Karpas-422 (cell line): ENCODE data around the gene AHDC1. TPM values are rescaled to one million over a fixed set of nuclear protein-coding genes. Genes with fewer than 3 reads are reported as not detected.
A peak's percentile ranks its signal among the peaks of the same experiment; 100 is the strongest.

ENCODE experiments used
- DNase-seq: peaks from one replicate; pipeline ENCODE4 v3.0.0-alpha.2; 2015
- H2AFZ ChIP-seq: fragments of 200-600 bp; sonication (generic); 2 replicates; pipeline ENCODE4 v1.6.1; 2014; ENCODE audit warnings: antibody characterized with exemption, low read length, mixed read lengths
- H3K27ac ChIP-seq: fragments of 200-600 bp; sonication (generic); 2 replicates; pipeline ENCODE4 v1.5.1; 2014; ENCODE audit warnings: mild to moderate bottlenecking, low read length, moderate library complexity
- H3K27me3 ChIP-seq: fragments of 200-600 bp; sonication (generic); 2 replicates; pipeline ENCODE4 v1.6.1; 2014; ENCODE audit warnings: low read length, mixed read lengths
- H3K36me3 ChIP-seq: fragments of 200-600 bp; sonication (generic); 2 replicates; pipeline ENCODE4 v1.6.1; 2014; ENCODE audit warnings: low read length, mixed read lengths; ENCODE audit not compliant: insufficient read depth
- H3K4me1 ChIP-seq: fragments of 200-600 bp; sonication (generic); 2 replicates; pipeline ENCODE4 v1.6.1; 2014; ENCODE audit warnings: mild to moderate bottlenecking, low read length, mixed read lengths
- H3K4me2 ChIP-seq: fragments of 200-600 bp; sonication (generic); 2 replicates; pipeline ENCODE4 v1.6.1; 2014; ENCODE audit warnings: low read length, low read depth, mild to moderate bottlenecking; ENCODE audit not compliant: poor library complexity, severe bottlenecking
- H3K4me3 ChIP-seq: fragments of 200-600 bp; sonication (generic); 2 replicates; pipeline ENCODE4 v1.5.1; 2014; ENCODE audit warnings: mild to moderate bottlenecking, antibody characterized with exemption, low read length, mixed read lengths
- H3K79me2 ChIP-seq: fragments of 200-600 bp; sonication (generic); 2 replicates; pipeline ENCODE4 v1.6.1; 2014; ENCODE audit warnings: mild to moderate bottlenecking, low read length, mixed read lengths
- H3K9ac ChIP-seq: fragments of 200-600 bp; sonication (generic); 2 replicates; pipeline ENCODE4 v1.6.0; 2014; ENCODE audit warnings: low read length
- H3K9me2 ChIP-seq: fragments of 200-600 bp; sonication (generic), shearing (Covaris generic); replicated peaks from 2 replicates; pipeline ENCODE4 v1.6.0; 2014; ENCODE audit warnings: mild to moderate bottlenecking, low read length, moderate library complexity; ENCODE audit not compliant: insufficient read depth
- H3K9me3 ChIP-seq: fragments of 300-700, 200-600 bp; sonication (generic); 2 replicates; pipeline ENCODE4 v1.6.1; 2014; ENCODE audit warnings: low read length, mixed read lengths
- H4K20me1 ChIP-seq: fragments of 200-600 bp; sonication (generic); 2 replicates; pipeline ENCODE4 v1.6.1; 2014; ENCODE audit warnings: mild to moderate bottlenecking, antibody characterized with exemption, low read length, low read depth; ENCODE audit not compliant: insufficient read depth
- total RNA-seq: library from RNA; depleted of rRNA; stranded (reverse); fragments of >200 nt; shearing (Covaris generic); gene quantifications from 2 replicates; pipeline ENCODE4 v1.2.3, GENCODE V29; 2014; ENCODE audit warnings: low replicate concordance

AHDC1 gene
- total RNA-seq, 1 experiment from 2014 or later, result 2.2 TPM

DNA sequence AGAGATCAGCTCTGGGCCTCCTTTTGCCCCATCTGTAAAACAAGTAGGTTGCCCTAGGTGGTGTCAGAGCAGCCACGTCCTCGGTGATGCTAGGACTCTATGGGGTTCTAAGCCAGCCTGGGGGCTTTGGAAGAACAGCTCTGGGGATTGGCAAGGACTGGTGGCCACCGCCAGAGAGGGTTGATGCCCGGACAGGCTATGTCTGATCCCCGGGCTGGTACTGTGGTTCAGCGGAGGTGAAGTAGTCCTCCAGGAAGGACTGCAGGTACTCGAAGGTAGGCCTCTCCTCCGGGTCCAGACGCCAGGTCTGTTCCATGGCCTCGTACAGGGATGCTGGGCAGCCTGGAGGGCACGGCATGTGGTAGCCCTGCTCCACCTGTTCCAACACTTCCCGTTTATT is 8.8 kb upstream of the AHDC1 start:
- Histone ChIP-seq H3K79me2 (no peaks in the 10 kb centered on the region), H3K27ac (no peak overlapping the region), H3K9me3 (no peaks in the 10 kb centered on the region), H3K4me1 (peaks cover 35% of the 10 kb centered on the region), H3K9me2 (no peaks in the 10 kb centered on the region), H3K4me2 (no peak overlapping the region), H3K27me3 (no peaks in the 10 kb centered on the region), H3K9ac (no peak overlapping the region), H4K20me1 (no peaks in the 10 kb centered on the region), H3K4me3 (no peak overlapping the region), H3K36me3 (no peaks in the 10 kb centered on the region), H2AFZ (no peak overlapping the region)
- DNase-seq, result no peak

- H4K20me1 ChIP-seq, result no peaks in the 10 kb centered on the region
- H3K4me3 ChIP-seq, result no peak overlapping the region
- H3K36me3 ChIP-seq, result no peaks in the 10 kb centered on the region
Observed at GRCh38 chr1:27611450-27611849, 7.5 kb upstream of the AHDC1 start.

GRCh38 chr1:27609618-27610240 is 5.8 kb upstream of the AHDC1 start:
- no peaks in the 10 kb centered on the region for H4K20me1 ChIP-seq
- no peaks in the 10 kb centered on the region for H3K79me2 ChIP-seq
- peak overlapping the region; percentile 89 for H3K27ac ChIP-seq
- H3K9me3 ChIP-seq, result no peaks in the 10 kb centered on the region
- H3K27me3 ChIP-seq, result no peaks in the 10 kb centered on the region
- H3K4me2 ChIP-seq, result peak overlapping the region; percentile 71
- no peaks in the 10 kb centered on the region for H3K36me3 ChIP-seq
- peak overlapping the region; percentile 29 for H2AFZ ChIP-seq
- H3K9ac ChIP-seq, result peak overlapping the region; percentile 62
- peak overlapping the region; percentile 56 for H3K4me3 ChIP-seq
- peaks cover 38% of the 10 kb centered on the region for H3K4me1 ChIP-seq
- peak; percentile 92 for DNase-seq
- H3K9me2 ChIP-seq, result no peaks in the 10 kb centered on the region

More at GRCh38 chr1:27611450-27611849, 7.5 kb upstream of the AHDC1 start:
- no peak overlapping the region for H3K9ac ChIP-seq
- DNase-seq, result no peak
- H2AFZ ChIP-seq, result no peak overlapping the region
- no peaks in the 10 kb centered on the region for H3K9me2 ChIP-seq
- H3K27me3 ChIP-seq, result no peaks in the 10 kb centered on the region
- H3K27ac ChIP-seq, result no peak overlapping the region
- peaks cover 35% of the 10 kb centered on the region for H3K4me1 ChIP-seq
- no peaks in the 10 kb centered on the region for H3K79me2 ChIP-seq
- H3K9me3 ChIP-seq, result no peaks in the 10 kb centered on the region
- H3K4me2 ChIP-seq, result no peak overlapping the region

- peak overlapping the region; percentile 71 for H3K4me2 ChIP-seq
- H3K27me3 ChIP-seq, result no peaks in the 10 kb centered on the region
- peak overlapping the region; percentile 29 for H2AFZ ChIP-seq
- peaks cover 38% of the 10 kb centered on the region for H3K4me1 ChIP-seq
- no peaks in the 10 kb centered on the region for H3K36me3 ChIP-seq
- H3K79me2 ChIP-seq, result no peaks in the 10 kb centered on the region
- no peaks in the 10 kb centered on the region for H3K9me2 ChIP-seq
- DNase-seq, result peak; percentile 63
- H3K9me3 ChIP-seq, result no peaks in the 10 kb centered on the region
- peak overlapping the region; percentile 89 for H3K27ac ChIP-seq
- H3K9ac ChIP-seq, result peak overlapping the region; percentile 62
- peak overlapping the region; percentile 56; the same call in 1 of the 2 replicates for H3K4me3 ChIP-seq
- H4K20me1 ChIP-seq, result no peaks in the 10 kb centered on the region
Observed at GRCh38 chr1:27609210-27609555, 5.2 kb upstream of the AHDC1 start.

DNA sequence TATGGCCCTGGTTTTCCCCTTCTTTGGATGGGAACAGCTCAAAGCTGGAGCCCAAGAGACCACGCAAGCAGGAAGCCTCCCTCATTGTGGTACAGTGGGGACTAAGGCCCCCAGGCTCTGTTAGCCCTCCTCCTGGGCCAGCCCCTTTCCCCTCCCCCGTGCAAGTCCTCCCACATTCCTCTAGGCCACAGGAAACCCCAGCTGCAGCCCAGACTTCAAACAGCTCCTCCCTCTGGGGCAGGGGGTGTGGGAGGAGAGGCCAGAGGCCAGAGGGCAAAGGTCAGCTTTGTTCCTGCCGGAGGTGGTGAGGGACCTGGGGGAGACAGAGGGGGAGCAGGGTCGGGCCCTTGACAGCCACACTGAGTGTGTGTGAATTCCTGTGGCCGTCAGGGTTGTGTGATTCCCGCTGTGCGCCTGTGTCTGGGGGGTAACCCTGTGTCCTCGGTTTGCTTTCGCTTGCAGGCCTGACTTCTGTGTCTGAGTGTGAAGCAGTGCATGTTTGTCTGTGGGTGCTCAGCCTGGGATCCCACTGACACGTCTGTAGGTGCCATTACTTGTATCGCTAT is 3.4 kb upstream of the AHDC1 start:
- H3K9me3 ChIP-seq, result no peaks in the 10 kb centered on the region
- peaks cover 43% of the 10 kb centered on the region for H3K4me1 ChIP-seq
- H3K4me2 ChIP-seq, result no peak overlapping the region
- H3K27ac ChIP-seq, result no peak overlapping the region
- no peaks in the 10 kb centered on the region for H3K9me2 ChIP-seq
- no peak overlapping the region for H2AFZ ChIP-seq
- no peaks in the 10 kb centered on the region for H3K27me3 ChIP-seq
- H3K9ac ChIP-seq, result no peak overlapping the region
- no peaks in the 10 kb centered on the region for H3K79me2 ChIP-seq
- no peaks in the 10 kb centered on the region for H3K36me3 ChIP-seq
- peaks cover 5% of the 10 kb centered on the region; the same call in 1 of the 2 replicates for H4K20me1 ChIP-seq
- H3K4me3 ChIP-seq, result no peak overlapping the region
- no peak for DNase-seq

DNA sequence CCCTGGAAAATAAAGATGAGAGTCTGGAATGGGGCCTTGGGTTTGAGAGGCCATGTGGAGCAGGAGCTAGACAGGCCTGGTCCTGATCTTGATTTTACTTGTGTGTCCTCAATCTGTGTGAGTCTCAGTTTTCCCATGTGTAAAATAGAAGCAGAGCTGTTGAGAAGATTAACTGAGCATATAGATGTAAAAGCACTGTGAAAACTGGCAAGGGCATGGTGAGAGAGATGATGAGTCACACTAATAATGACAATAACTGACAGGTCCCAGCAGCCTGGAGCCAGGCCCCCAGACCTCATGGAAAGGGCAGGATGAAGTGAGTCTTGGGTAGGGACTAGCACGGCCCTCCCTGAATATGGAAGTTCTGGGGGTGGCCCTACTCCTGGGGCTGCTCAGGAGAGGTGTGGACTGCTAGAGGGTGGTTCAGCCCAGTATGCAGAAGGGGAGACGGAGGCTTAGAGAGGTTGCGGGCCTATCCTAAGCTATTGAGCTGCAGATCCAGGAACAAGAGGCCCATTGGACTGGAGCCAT is 2.8 kb upstream of the AHDC1 start:
- Histone ChIP-seq H2AFZ (no peak overlapping the region), H3K4me1 (peaks cover 49% of the 10 kb centered on the region), H3K4me3 (no peak overlapping the region), H3K36me3 (no peaks in the 10 kb centered on the region), H3K9me2 (no peaks in the 10 kb centered on the region), H3K79me2 (no peaks in the 10 kb centered on the region), H3K27me3 (no peaks in the 10 kb centered on the region), H3K9me3 (no peaks in the 10 kb centered on the region), H3K27ac (no peak overlapping the region), H4K20me1 (peaks cover 10% of the 10 kb centered on the region; the same call in 1 of the 2 replicates), H3K9ac (no peak overlapping the region), H3K4me2 (no peak overlapping the region)
- DNase-seq, result no peak

- Histone ChIP-seq H3K4me2 (no peak overlapping the region), H3K27me3 (no peaks in the 10 kb centered on the region), H3K9me3 (no peaks in the 10 kb centered on the region), H3K4me3 (no peak overlapping the region), H3K9me2 (no peaks in the 10 kb centered on the region), H3K79me2 (no peaks in the 10 kb centered on the region), H2AFZ (no peak overlapping the region), H3K9ac (no peak overlapping the region), H4K20me1 (peaks cover 16% of the 10 kb centered on the region), H3K27ac (no peak overlapping the region), H3K36me3 (no peaks in the 10 kb centered on the region), H3K4me1 (peaks cover 50% of the 10 kb centered on the region)
- peak; percentile 86 for DNase-seq
Observed at GRCh38 chr1:27605796-27606707, 2.1 kb upstream of the AHDC1 start.

DNA sequence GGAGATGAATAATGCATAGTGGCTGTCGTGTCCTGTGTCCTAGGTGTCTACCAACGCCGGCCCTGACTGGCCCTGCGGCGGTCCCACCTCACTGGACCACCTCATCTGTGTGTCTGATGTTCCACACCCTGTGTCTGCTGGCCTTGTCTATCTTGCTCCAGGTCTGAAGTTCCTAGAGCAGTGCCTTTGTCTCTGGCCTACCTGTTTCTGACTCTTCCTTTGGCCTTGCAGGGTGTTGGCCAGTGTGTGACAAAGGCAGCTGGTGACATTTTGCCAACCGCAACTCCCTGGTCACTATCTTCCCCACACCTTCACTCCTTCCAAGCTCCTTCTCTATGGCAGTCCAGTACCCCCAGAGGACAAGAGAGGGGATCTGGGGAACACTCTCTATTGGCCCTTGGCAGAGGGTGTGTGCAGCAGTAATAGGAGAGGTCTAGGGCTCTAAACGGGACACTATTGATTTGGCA is 1.4 kb upstream of the AHDC1 start:
- Histone ChIP-seq H3K4me2 (no peak overlapping the region), H3K4me1 (peaks cover 50% of the 10 kb centered on the region), H2AFZ (no peak overlapping the region), H3K79me2 (no peaks in the 10 kb centered on the region), H3K9me3 (no peaks in the 10 kb centered on the region), H3K9me2 (no peaks in the 10 kb centered on the region), H3K9ac (no peak overlapping the region), H3K36me3 (no peaks in the 10 kb centered on the region), H3K27me3 (no peaks in the 10 kb centered on the region), H4K20me1 (peaks cover 22% of the 10 kb centered on the region), H3K27ac (no peak overlapping the region), H3K4me3 (no peak overlapping the region)
- DNase-seq, result no peak
